ENCODE measurements around the gene MIPOL1. TPM values are rescaled to one million over a fixed set of nuclear protein-coding genes. Genes with fewer than 3 reads are reported as not detected.

MIPOL1 gene
- total and polyA plus RNA-seq, 2 experiments from 2014 or later = 5.7 to 5.9 TPM

- no peaks in the 10 kb centered on the region for H3K36me3 ChIP-seq (ENCODE audit: low read depth)
- no peak overlapping the region for H2AFZ ChIP-seq
- no peak overlapping the region for H3K9ac ChIP-seq
- no peak overlapping the region for H3K4me2 ChIP-seq (ENCODE audit: unreplicated experiment)
- H3K27ac ChIP-seq = no peak overlapping the region
- H4K20me1 ChIP-seq (ENCODE audit: insufficient read depth) = no peaks in the 10 kb centered on the region
- no peaks in the 10 kb centered on the region for H3K4me1 ChIP-seq (ENCODE audit: insufficient read depth)
- no peaks in the 10 kb centered on the region for H3K79me2 ChIP-seq (ENCODE audit: insufficient read depth)
- in situ Hi-C loops (cut with MboI) = no loop called here
- H3K9me3 ChIP-seq (ENCODE audit: low read depth) = no peaks in the 10 kb centered on the region
- H3K27me3 ChIP-seq (replicated peaks; ENCODE audit: insufficient read depth) = no peaks in the 10 kb centered on the region
- DNase-seq = no peak
- H3K4me3 ChIP-seq = no peak overlapping the region
- H3K9me2 ChIP-seq (ENCODE audit: insufficient read depth) = no peaks in the 10 kb centered on the region
- H3F3A ChIP-seq (ENCODE audit: insufficient read depth) = no peaks in the 10 kb centered on the region
- WGBS, 2 experiments (ENCODE audit: low coverage in 1 of 2, low lambda C conversion rate in 2 of 2, missing lambda C conversion rate in 2 of 2) = 72 to 84% methylated on average over 1 of the region's 1 CpG
- TF ChIP-seq EZH2phosphoT487 (IDR thresholded peaks at IDR 0.05; ENCODE audit: insufficient read depth, low read depth) = no peak
- TF ChIP-seq EZH2 (IDR thresholded peaks at IDR 0.05; ENCODE audit: insufficient read depth, poor library complexity, severe bottlenecking) = no peak
Observed at GRCh38 chr14:37482428-37482827, 284.7 kb downstream of the MIPOL1 start.

- WGBS, 2 experiments (ENCODE audit: low coverage in 1 of 2, low lambda C conversion rate in 2 of 2, missing lambda C conversion rate in 2 of 2) = 93 to 95% methylated on average over 4 of the region's 4 CpGs
- no peak for DNase-seq
- Histone ChIP-seq H3K9me2 (ENCODE audit: insufficient read depth) (no peaks in the 10 kb centered on the region), H3K27ac (no peak overlapping the region), H3K9me3 (ENCODE audit: low read depth) (no peaks in the 10 kb centered on the region), H3K27me3 (replicated peaks; ENCODE audit: insufficient read depth) (no peaks in the 10 kb centered on the region), H3K4me3 (no peak overlapping the region), H4K20me1 (ENCODE audit: insufficient read depth) (no peaks in the 10 kb centered on the region), H2AFZ (no peak overlapping the region), H3K36me3 (ENCODE audit: low read depth) (no peaks in the 10 kb centered on the region), H3F3A (ENCODE audit: insufficient read depth) (no peaks in the 10 kb centered on the region), H3K79me2 (ENCODE audit: insufficient read depth) (no peaks in the 10 kb centered on the region), H3K4me1 (ENCODE audit: insufficient read depth) (no peaks in the 10 kb centered on the region), H3K9ac (no peak overlapping the region), H3K4me2 (ENCODE audit: unreplicated experiment) (no peak overlapping the region)
- TF ChIP-seq EZH2 (IDR thresholded peaks at IDR 0.05; ENCODE audit: insufficient read depth, poor library complexity, severe bottlenecking) = no peak
- TF ChIP-seq EZH2phosphoT487 (IDR thresholded peaks at IDR 0.05; ENCODE audit: insufficient read depth, low read depth) = no peak
- in situ Hi-C loops (cut with MboI) = no loop called here
Observed at GRCh38 chr14:37483672-37484071, 285.9 kb downstream of the MIPOL1 start.

GRCh38 chr14:37490607-37491006 is 292.9 kb downstream of the MIPOL1 start:
- TF ChIP-seq EZH2 (IDR thresholded peaks at IDR 0.05; ENCODE audit: insufficient read depth, poor library complexity, severe bottlenecking) (no peak), EZH2phosphoT487 (IDR thresholded peaks at IDR 0.05; ENCODE audit: insufficient read depth, low read depth) (no peak)
- no peak for DNase-seq

GRCh38 chr14:37491076-37491475 is 293.3 kb downstream of the MIPOL1 start:
- in situ Hi-C loops (cut with MboI) = no loop called here
- H3K27ac ChIP-seq = no peak overlapping the region
- no peak for TF ChIP-seq EZH2 (IDR thresholded peaks at IDR 0.05; ENCODE audit: insufficient read depth, poor library complexity, severe bottlenecking)
- TF ChIP-seq EZH2phosphoT487 (IDR thresholded peaks at IDR 0.05; ENCODE audit: insufficient read depth, low read depth) = no peak
- H3K36me3 ChIP-seq (ENCODE audit: low read depth) = no peaks in the 10 kb centered on the region
- H3K4me1 ChIP-seq (ENCODE audit: insufficient read depth) = no peaks in the 10 kb centered on the region
- H3F3A ChIP-seq (ENCODE audit: insufficient read depth) = no peaks in the 10 kb centered on the region
- H3K79me2 ChIP-seq (ENCODE audit: insufficient read depth) = no peaks in the 10 kb centered on the region
- H3K27me3 ChIP-seq (replicated peaks; ENCODE audit: insufficient read depth) = no peaks in the 10 kb centered on the region
- H3K9me2 ChIP-seq (ENCODE audit: insufficient read depth) = no peaks in the 10 kb centered on the region
- no peaks in the 10 kb centered on the region for H4K20me1 ChIP-seq (ENCODE audit: insufficient read depth)
- no peaks in the 10 kb centered on the region for H3K9me3 ChIP-seq (ENCODE audit: low read depth)
- H3K9ac ChIP-seq = no peak overlapping the region
- no peak for DNase-seq
- no peak overlapping the region for H2AFZ ChIP-seq
- no peak overlapping the region for H3K4me2 ChIP-seq (ENCODE audit: unreplicated experiment)
- WGBS, 2 experiments (ENCODE audit: low coverage in 1 of 2, low lambda C conversion rate in 2 of 2, missing lambda C conversion rate in 2 of 2) = 92 to 97% methylated on average over 5 of the region's 5 CpGs
- no peak overlapping the region for H3K4me3 ChIP-seq

More at GRCh38 chr14:37490607-37491006, 292.9 kb downstream of the MIPOL1 start:
- no peaks in the 10 kb centered on the region for H3K9me3 ChIP-seq (ENCODE audit: low read depth)
- no peaks in the 10 kb centered on the region for H3K9me2 ChIP-seq (ENCODE audit: insufficient read depth)
- H3K79me2 ChIP-seq (ENCODE audit: insufficient read depth) = no peaks in the 10 kb centered on the region
- 68 to 69% methylated on average over 3 of the region's 3 CpGs for WGBS, 2 experiments (ENCODE audit: low coverage in 1 of 2, low lambda C conversion rate in 2 of 2, missing lambda C conversion rate in 2 of 2)
- no peaks in the 10 kb centered on the region for H3K36me3 ChIP-seq (ENCODE audit: low read depth)
- no peaks in the 10 kb centered on the region for H4K20me1 ChIP-seq (ENCODE audit: insufficient read depth)
- no peak overlapping the region for H3K9ac ChIP-seq
- H3K4me2 ChIP-seq (ENCODE audit: unreplicated experiment) = no peak overlapping the region
- no peaks in the 10 kb centered on the region for H3F3A ChIP-seq (ENCODE audit: insufficient read depth)
- H3K4me1 ChIP-seq (ENCODE audit: insufficient read depth) = no peaks in the 10 kb centered on the region
- H3K27me3 ChIP-seq (replicated peaks; ENCODE audit: insufficient read depth) = no peaks in the 10 kb centered on the region
- H2AFZ ChIP-seq = no peak overlapping the region
- H3K27ac ChIP-seq = no peak overlapping the region
- in situ Hi-C loops (cut with MboI) = no loop called here
- H3K4me3 ChIP-seq = no peak overlapping the region

GRCh38 chr14:37493606-37494005 is 295.9 kb downstream of the MIPOL1 start:
- no peak for TF ChIP-seq EZH2phosphoT487 (IDR thresholded peaks at IDR 0.05; ENCODE audit: insufficient read depth, low read depth)
- no peak for TF ChIP-seq EZH2 (IDR thresholded peaks at IDR 0.05; ENCODE audit: insufficient read depth, poor library complexity, severe bottlenecking)
- H4K20me1 ChIP-seq (ENCODE audit: insufficient read depth) = no peaks in the 10 kb centered on the region
- DNase-seq = peak; percentile 1

More at GRCh38 chr14:37493606-37494005, 295.9 kb downstream of the MIPOL1 start:
- no peaks in the 10 kb centered on the region for H3K79me2 ChIP-seq (ENCODE audit: insufficient read depth)
- in situ Hi-C loops (cut with MboI) = no loop called here
- no peak overlapping the region for H3K4me2 ChIP-seq (ENCODE audit: unreplicated experiment)
- H3K9ac ChIP-seq = no peak overlapping the region
- H3F3A ChIP-seq (ENCODE audit: insufficient read depth) = no peaks in the 10 kb centered on the region
- H3K4me3 ChIP-seq = no peak overlapping the region
- no peaks in the 10 kb centered on the region for H3K9me2 ChIP-seq (ENCODE audit: insufficient read depth)
- H3K4me1 ChIP-seq (ENCODE audit: insufficient read depth) = no peaks in the 10 kb centered on the region
- no peak overlapping the region for H2AFZ ChIP-seq
- H3K27me3 ChIP-seq (replicated peaks; ENCODE audit: insufficient read depth) = no peaks in the 10 kb centered on the region
- no peaks in the 10 kb centered on the region for H3K36me3 ChIP-seq (ENCODE audit: low read depth)
- no peak overlapping the region for H3K27ac ChIP-seq
- WGBS, 2 experiments (ENCODE audit: low coverage in 1 of 2, low lambda C conversion rate in 2 of 2, missing lambda C conversion rate in 2 of 2) = 92 to 94% methylated on average over 2 of the region's 2 CpGs
- H3K9me3 ChIP-seq (ENCODE audit: low read depth) = no peaks in the 10 kb centered on the region
